Retinal pigment epithelial cell (primary cell): Measurements from ENCODE around the gene NENF.

Experiments
- DNase-seq: peaks from one replicate; pipeline ENCODE4 v3.0.0-alpha.2; 2010; ENCODE audit warnings: low read depth
- H3K4me3 ChIP-seq: 2 replicates; pipeline ENCODE4 v1.5.1; 2011; ENCODE audit warnings: mild to moderate bottlenecking, low read length, control low read depth, moderate library complexity
- TF ChIP-seq, protein P1 (sequence below): conservative IDR thresholded peaks from 2 replicates; pipeline ENCODE4 v1.5.1; 2011; ENCODE audit warnings: low read depth, low read length, control low read depth, inconsistent platforms

NENF gene

DNA sequence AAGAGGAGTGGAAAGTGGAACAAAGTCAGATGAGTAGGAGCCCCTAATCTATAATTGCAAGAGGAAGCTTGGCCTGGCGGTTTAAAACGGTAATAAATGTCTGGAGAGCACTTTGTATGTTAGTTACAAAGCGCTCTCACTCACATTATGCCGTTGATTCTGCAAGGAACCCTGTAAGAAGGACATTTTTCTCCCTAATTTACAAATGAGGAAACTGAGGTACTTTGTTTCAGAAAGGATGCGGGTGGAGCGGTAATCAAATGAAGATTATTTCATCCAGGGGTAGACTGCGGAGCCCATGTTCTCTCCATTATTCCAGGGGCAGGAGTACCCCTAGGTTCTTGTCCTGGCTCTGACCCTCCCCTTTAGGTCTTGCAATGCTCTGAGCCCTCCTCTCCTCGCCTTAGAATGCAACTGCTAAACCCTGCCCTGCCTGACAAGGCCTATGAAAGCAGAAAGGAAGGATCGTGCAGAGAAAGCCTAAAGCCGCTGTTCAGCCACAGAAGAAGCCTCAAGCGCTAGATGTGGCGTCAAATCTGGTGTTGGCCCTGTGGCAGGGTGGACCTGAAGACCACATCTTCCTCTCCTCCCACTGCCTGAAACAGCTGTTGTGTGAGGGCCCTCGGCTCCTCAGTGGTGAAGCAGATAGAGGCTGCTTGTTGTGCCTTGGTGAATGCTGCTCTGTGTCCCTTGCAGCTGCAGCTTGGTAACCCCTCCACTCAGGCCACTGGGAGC lies 17.4 kb upstream of the NENF start:
- no peak for DNase-seq
- TF ChIP-seq, protein P1, sequence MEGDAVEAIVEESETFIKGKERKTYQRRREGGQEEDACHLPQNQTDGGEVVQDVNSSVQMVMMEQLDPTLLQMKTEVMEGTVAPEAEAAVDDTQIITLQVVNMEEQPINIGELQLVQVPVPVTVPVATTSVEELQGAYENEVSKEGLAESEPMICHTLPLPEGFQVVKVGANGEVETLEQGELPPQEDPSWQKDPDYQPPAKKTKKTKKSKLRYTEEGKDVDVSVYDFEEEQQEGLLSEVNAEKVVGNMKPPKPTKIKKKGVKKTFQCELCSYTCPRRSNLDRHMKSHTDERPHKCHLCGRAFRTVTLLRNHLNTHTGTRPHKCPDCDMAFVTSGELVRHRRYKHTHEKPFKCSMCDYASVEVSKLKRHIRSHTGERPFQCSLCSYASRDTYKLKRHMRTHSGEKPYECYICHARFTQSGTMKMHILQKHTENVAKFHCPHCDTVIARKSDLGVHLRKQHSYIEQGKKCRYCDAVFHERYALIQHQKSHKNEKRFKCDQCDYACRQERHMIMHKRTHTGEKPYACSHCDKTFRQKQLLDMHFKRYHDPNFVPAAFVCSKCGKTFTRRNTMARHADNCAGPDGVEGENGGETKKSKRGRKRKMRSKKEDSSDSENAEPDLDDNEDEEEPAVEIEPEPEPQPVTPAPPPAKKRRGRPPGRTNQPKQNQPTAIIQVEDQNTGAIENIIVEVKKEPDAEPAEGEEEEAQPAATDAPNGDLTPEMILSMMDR: no peak
- H3K4me3 ChIP-seq: peak overlapping the region; percentile 87

DNA sequence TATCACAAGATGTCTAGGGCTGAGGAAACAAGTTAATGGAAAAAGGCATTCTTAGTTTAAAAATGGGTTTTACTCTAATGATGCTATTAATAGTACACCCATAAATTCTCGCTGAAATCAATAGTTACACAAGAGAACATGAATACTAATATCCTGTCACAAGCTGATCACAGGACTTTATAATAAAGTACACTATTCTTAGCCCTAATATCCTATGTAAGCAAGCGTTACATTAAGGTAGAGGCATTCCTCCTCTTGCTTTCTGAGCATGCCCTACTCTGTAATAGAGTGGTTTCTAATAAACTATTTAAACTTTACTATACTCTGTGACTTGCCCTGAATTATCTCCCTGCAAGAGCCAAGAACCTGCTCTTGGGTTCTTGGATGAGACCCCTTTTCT lies 11.6 kb upstream of the NENF start:
- DNase-seq: no peak
- H3K4me3 ChIP-seq: no peak overlapping the region
- TF ChIP-seq, protein P1: no peak

DNA sequence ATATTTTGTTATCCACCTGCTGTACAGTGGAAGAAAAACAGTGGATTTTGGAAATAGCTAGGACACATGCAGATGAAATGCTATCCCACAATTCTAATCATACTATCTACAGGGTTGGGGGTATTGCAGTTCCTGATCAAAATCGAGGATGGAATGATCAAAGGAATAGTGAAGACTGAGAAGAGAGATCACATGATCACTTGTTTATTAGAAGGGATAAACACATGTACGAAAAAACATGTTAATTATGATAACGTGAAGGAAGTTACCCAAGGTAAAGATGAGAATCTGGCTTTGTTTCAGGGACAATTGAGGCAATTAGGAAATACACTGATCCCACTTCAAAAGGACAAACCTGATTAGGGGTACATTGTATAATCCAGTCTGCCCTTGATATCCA lies 8.8 kb upstream of the NENF start:
- no peak for DNase-seq
- TF ChIP-seq, protein P1: no peak
- no peak overlapping the region for H3K4me3 ChIP-seq

DNA sequence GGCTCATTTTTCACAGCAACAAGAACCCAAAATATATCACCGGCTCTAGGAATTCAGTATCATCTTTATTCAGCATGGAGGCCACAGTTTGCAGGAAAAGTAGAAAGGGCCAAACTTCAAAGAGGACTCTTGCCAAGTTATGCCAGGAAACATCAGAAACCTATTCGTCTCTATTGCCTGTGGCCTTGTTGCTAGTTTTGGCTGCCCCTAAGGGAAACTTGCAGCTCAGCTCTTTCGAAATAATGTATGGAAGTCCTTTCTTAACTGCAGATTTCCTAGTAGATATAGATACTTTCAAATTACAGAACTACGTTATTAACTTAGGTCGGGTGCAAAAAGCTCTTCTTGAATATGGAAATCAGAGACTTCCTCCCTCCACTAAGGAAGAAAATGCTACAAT lies 4.2 kb upstream of the NENF start:
- TF ChIP-seq, protein P1: no peak
- no peak overlapping the region for H3K4me3 ChIP-seq
- no peak for DNase-seq

DNA sequence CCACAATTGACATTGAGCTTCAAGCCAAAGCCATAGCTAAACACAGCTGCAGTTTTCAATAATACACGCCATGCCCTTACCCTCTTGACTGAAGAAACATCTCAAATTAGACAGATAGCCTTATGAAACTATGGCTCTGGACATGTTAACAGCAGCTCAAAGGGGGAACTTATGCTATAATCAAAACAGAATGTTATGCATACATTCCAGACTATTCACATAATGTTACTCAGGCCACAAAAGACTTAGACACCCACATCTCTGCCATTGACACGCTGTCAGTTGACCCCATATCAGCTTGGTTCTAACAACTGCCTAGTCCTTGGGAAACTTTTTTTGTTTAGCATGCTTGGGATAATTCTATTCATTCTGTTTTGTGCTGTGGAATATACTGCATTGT lies 2.3 kb upstream of the NENF start:
- H3K4me3 ChIP-seq: no peak overlapping the region
- DNase-seq: no peak
- TF ChIP-seq, protein P1: no peak

DNA sequence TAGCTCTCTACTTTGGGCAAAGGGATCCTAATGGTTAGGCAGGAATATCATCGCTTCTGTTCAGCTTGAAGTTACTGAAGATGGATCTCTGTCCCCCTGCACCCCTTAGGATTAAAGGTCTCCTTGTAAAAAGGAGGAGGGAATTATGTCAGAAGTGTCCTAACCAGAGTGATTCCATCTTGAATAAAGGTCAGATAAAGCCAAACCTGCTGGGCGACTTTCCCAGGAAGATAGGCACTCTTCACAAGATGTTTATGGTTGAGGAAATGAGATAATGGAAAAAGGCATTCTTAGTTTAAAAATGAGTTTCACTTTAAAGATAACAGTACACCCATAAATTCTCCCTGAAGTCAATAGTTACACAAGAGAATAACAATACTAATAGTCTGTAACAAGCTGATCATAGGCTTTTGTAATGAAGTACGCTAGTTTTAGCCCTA lies 1.7 kb upstream of the NENF start:
- no peak for DNase-seq
- H3K4me3 ChIP-seq: no peak overlapping the region
- TF ChIP-seq, protein P1: no peak

DNA sequence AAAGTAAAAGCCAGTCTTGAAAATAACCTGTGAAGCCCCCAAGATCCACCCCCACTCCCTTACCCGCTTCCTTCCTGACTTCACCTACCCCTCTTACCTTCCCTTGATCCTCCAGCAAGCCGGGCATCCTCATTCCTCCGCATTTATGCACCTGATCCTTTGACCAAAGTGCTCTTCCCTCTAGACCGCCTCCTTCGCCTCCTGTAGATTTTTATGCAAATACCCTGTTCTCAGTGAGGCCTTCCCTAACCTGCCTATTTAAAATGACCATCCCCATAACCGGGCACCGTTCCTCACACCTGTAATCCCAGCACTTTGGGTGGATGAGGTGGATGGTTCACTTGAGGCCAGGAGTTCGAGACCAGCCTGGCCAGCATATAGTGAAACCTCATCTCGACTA lies 1.1 kb upstream of the NENF start:
- TF ChIP-seq, protein P1: no peak
- H3K4me3 ChIP-seq: no peak overlapping the region
- no peak for DNase-seq
